Type B pancreatic cell (in vitro differentiated cells): ENCODE data around the gene SUGP1. TPM values are rescaled to one million over a fixed set of nuclear protein-coding genes. Genes with fewer than 3 reads are reported as not detected.

ENCODE experiments used
- DNase-seq: peaks from one replicate; pipeline ENCODE4 v3.0.0; 2021; ENCODE audit warnings: mixed read lengths; ENCODE audit not compliant: unreplicated experiment; ENCODE audit errors: extremely low spot score
- H3K27ac Mint-ChIP-seq: 2 replicates; pipeline ENCODE4 v1.8.0; 2021; ENCODE audit warnings: mild to moderate bottlenecking, mixed read lengths
- H3K27me3 Mint-ChIP-seq: 2 replicates; pipeline ENCODE4 v1.8.0; 2021; ENCODE audit warnings: mixed read lengths
- H3K36me3 Mint-ChIP-seq: 2 replicates; pipeline ENCODE4 v1.8.0; 2021; ENCODE audit warnings: mixed read lengths
- H3K4me1 Mint-ChIP-seq: one replicate; pipeline ENCODE4 v1.8.0; 2021; ENCODE audit warnings: mixed read lengths; ENCODE audit not compliant: unreplicated experiment
- H3K4me3 Mint-ChIP-seq: 2 replicates; pipeline ENCODE4 v1.8.0; 2021; ENCODE audit warnings: mild to moderate bottlenecking, mixed read lengths
- H3K9me3 Mint-ChIP-seq: 2 replicates; pipeline ENCODE4 v1.8.0; 2021; ENCODE audit warnings: mixed read lengths
- total RNA-seq: library from RNA; stranded (reverse); gene quantifications from 2 replicates; pipeline ENCODE4 v1.2.1, GENCODE V29; 2021; ENCODE audit warnings: low replicate concordance
- TF ChIP-seq, protein P1 (sequence below): fragments of 200-600 bp; sonication (generic); conservative IDR thresholded peaks from 2 replicates; pipeline ENCODE4 v1.5.0; 2021; ENCODE audit warnings: antibody characterized with exemption, mild to moderate bottlenecking

SUGP1 gene
- total RNA-seq, 1 donor from 2014 or later, result 86.8 TPM

DNA sequence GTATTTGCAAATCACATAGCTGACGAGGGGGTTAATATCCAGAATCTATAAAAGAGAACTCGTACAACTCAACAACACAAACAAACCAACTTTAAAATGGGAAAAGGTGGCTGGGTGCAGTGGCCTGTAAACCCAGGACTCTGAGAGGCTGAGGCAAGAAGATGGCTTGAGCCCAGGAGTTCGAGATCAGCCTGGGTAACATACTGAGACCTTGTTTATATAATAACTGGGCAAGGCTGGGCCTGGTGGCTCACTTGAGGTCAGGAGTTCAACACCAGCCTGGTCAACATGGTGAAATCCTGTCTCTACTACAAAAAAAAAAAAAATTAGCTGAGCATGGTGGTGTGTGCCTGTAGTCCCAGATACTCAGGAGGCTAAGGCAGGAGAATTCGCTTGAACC lies 25.4 kb downstream of the SUGP1 start:
- Mint-ChIP-seq H3K27ac (no peak overlapping the region), H3K27me3 (no peaks in the 10 kb centered on the region), H3K4me3 (no peak overlapping the region), H3K4me1 (no peaks in the 10 kb centered on the region), H3K36me3 (peaks cover 31% of the 10 kb centered on the region), H3K9me3 (no peaks in the 10 kb centered on the region)
- DNase-seq, result no peak
- TF ChIP-seq, protein P1, sequence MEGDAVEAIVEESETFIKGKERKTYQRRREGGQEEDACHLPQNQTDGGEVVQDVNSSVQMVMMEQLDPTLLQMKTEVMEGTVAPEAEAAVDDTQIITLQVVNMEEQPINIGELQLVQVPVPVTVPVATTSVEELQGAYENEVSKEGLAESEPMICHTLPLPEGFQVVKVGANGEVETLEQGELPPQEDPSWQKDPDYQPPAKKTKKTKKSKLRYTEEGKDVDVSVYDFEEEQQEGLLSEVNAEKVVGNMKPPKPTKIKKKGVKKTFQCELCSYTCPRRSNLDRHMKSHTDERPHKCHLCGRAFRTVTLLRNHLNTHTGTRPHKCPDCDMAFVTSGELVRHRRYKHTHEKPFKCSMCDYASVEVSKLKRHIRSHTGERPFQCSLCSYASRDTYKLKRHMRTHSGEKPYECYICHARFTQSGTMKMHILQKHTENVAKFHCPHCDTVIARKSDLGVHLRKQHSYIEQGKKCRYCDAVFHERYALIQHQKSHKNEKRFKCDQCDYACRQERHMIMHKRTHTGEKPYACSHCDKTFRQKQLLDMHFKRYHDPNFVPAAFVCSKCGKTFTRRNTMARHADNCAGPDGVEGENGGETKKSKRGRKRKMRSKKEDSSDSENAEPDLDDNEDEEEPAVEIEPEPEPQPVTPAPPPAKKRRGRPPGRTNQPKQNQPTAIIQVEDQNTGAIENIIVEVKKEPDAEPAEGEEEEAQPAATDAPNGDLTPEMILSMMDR, result no peak

DNA sequence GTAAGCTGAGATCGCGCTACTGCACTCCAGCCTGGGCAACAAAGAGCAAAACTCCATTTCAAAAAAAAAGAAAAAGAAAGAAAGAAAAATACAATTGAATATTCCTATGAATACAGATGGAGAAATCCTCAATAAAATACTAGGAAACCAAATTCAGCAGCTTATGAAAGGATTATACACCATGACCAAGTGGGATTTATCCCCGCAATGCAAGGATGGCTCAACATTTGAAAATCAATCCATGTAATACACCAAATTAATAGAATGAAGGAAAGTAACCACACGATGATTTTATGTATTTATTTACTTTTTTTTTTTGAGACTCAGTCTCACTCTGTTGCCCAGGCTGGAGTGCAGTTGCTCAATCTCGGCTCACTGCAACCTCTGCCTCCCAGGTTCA lies 27.7 kb downstream of the SUGP1 start:
- no peaks in the 10 kb centered on the region for H3K27me3 Mint-ChIP-seq
- H3K4me3 Mint-ChIP-seq, result no peak overlapping the region
- peaks cover 34% of the 10 kb centered on the region for H3K36me3 Mint-ChIP-seq
- no peak overlapping the region for H3K27ac Mint-ChIP-seq
- H3K9me3 Mint-ChIP-seq, result no peaks in the 10 kb centered on the region
- no peak for DNase-seq
- no peaks in the 10 kb centered on the region for H3K4me1 Mint-ChIP-seq
- TF ChIP-seq, protein P1, result no peak

GRCh38 chr19:19285686-19286085 lies 34.6 kb downstream of the SUGP1 start:
- DNase-seq, result no peak
- peaks cover 22% of the 10 kb centered on the region for H3K36me3 Mint-ChIP-seq
- TF ChIP-seq, protein P1, result no peak
- no peak overlapping the region for H3K27ac Mint-ChIP-seq
- H3K4me3 Mint-ChIP-seq, result no peak overlapping the region
- no peaks in the 10 kb centered on the region for H3K9me3 Mint-ChIP-seq
- H3K4me1 Mint-ChIP-seq, result no peaks in the 10 kb centered on the region
- H3K27me3 Mint-ChIP-seq, result no peaks in the 10 kb centered on the region

DNA sequence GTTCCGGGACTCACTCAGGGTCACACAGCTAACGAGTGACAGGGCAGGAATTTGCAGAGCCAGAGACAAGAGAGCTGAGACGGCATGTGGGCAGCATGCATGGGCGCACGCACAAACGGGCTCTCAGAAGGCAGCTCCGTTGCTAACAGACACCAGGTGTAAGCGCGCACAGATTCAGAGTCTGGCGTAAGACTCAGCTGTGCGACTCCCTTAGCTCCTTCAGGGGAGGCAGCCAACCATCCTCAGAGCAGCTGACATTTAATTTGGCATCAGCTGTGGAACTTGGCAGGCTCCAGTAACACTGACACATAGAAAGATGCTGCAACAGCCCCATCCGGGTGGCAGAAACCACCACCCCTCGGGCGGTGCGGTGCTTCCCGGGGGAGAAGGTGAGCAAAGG lies 39.7 kb downstream of the SUGP1 start:
- H3K27me3 Mint-ChIP-seq, result no peaks in the 10 kb centered on the region

DNA sequence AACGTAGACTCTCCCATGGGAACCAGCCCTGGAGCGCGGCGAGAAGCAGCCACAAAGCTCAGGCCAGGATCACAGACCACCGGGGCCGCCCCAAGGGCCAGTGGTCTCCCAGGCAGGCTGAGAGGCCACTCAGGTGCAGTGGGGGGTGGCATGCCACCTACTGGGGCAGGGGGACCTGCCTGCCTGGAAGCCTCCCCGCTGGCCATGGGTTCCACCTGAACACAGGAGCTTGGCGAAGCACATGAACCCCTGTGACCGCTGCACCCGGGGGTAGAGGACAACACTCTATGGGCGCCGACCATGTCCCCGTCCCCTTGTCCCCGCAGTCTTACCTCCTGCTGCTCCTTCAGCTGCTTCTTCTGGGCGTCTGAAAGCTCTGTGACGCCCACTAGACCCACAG lies 40.5 kb downstream of the SUGP1 start:
- Mint-ChIP-seq H3K27me3 (no peaks in the 10 kb centered on the region), H3K27ac (no peak overlapping the region), H3K36me3 (peaks cover 17% of the 10 kb centered on the region), H3K9me3 (no peaks in the 10 kb centered on the region), H3K4me3 (no peak overlapping the region), H3K4me1 (no peaks in the 10 kb centered on the region)
- no peak for DNase-seq
- TF ChIP-seq, protein P1, result no peak

More for the DNA sequence above, 39.7 kb downstream of the SUGP1 start:
- no peaks in the 10 kb centered on the region for H3K4me1 Mint-ChIP-seq
- no peak for DNase-seq
- TF ChIP-seq, protein P1, result no peak
- H3K27ac Mint-ChIP-seq, result no peak overlapping the region
- no peak overlapping the region for H3K4me3 Mint-ChIP-seq
- H3K9me3 Mint-ChIP-seq, result no peaks in the 10 kb centered on the region
- H3K36me3 Mint-ChIP-seq, result peaks cover 17% of the 10 kb centered on the region

DNA sequence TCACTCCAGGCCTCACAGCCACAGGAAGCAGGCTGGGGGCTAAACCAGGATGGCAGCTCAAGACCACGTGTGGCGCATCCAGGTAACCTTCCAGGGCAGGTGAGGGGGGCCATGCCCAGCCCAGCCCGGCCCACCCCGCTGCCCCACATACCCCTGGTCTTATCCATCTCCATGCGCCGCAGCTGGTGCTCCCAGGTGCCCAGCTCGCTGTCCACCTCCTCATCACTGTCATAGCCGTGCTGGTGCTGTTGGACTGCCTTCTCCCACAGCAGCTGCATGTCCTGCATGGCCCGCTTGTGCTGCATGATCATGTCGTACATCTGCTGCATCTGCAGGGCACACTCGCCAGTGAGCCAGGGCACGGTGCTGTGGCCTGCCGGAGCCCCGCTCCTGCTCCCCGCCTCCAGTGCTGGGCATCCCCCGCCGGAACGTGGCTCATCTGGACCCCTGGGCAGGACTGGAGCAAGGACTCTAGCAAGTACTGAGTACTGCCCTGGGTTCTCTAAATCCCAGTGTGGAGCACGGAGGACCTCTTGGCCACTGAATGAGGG lies 41.2 kb downstream of the SUGP1 start:
- peaks cover 11% of the 10 kb centered on the region for H3K36me3 Mint-ChIP-seq
- H3K4me3 Mint-ChIP-seq, result no peak overlapping the region
- H3K27ac Mint-ChIP-seq, result no peak overlapping the region
- no peak for DNase-seq
- H3K9me3 Mint-ChIP-seq, result no peaks in the 10 kb centered on the region
- TF ChIP-seq, protein P1, result no peak
- no peaks in the 10 kb centered on the region for H3K4me1 Mint-ChIP-seq
- no peaks in the 10 kb centered on the region for H3K27me3 Mint-ChIP-seq
